ENCODE data around the gene KLHL17.
"Not testable (repeated sequence)": the region's sequence is repeated elsewhere in the genome, so short reads cannot be mapped to it uniquely, and the experiment has no call there.

KLHL17 gene

DNA sequence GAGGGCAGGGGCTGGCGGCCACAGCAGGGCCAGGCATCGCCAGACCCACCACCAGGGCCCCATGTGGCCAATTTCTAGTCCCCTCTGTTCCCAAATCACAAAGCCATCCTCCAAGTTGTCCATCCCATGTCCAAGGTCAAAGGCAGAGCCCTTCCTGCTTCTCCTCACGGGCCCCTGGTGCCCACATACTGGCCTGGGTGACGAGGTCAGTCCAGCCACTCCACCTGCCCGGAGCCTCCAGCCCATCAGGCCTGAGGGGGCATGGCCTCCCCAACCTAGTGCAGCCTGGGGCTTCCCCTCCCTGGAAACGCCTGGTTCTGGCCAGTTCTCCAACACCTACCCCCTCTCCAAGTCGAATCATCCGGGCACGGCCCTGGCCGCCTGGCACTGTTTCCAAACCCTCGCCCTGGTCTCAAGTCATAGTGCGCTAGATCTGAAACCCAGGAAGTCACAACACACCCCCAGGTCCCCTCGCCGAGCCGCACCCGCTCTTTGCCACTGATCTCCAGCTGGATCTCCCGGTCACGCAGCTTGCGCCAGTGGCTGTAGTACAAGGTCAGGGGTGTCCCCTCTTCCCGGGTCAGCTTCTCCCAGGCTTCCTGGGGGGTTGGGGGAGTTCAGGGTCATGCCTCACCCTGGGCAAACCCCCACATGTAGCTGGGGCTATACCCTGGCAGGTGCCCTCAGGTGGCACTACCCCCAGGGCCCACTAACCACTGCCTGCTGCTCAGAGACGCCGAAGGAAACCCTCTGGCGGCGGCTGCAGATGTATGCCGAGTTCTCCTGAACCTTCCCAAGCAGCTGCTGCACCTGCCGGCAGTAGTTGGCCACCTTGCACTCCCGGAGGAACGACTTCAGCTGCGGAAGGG is 14.5 kb upstream of the KLHL17 start:
- WGBS (ENCODE audit: insufficient coverage), result 97% methylated on average over 28 of the region's 29 CpGs
- POLR2A ChIA-PET, result no interaction called here
- peaks cover 7 to 66% (median 44%) of the 10 kb centered on the region in 4 experiments for H3K36me3 ChIP-seq (ENCODE audit: control insufficient read depth in 4 of 4, insufficient read depth in 4 of 4, low read length in 3 of 4)
- H3K9me3 ChIP-seq (ENCODE audit: control extremely low read depth in 1 of 5, control insufficient read depth in 4 of 5, insufficient read depth in 2 of 5, low read depth in 1 of 5, low read length in 4 of 5), result peaks cover 0 to 1% (median 0%) of the 10 kb centered on the region in 5 experiments
- H3K27me3 ChIP-seq (replicated peaks in 2 of 5; ENCODE audit: control insufficient read depth in 4 of 5, insufficient read depth in 5 of 5, low read length in 4 of 5), result peaks cover 0 to 36% (median 6%) of the 10 kb centered on the region in 5 experiments
- peaks cover 0 to 24% (median 19%) of the 10 kb centered on the region in 4 experiments for H3K4me1 ChIP-seq (ENCODE audit: control extremely low read depth in 1 of 4, control insufficient read depth in 4 of 4, insufficient read depth in 4 of 4, low read length in 3 of 4)
- H3K4me3 ChIP-seq (ENCODE audit: control insufficient read depth in 1 of 7, extremely low read depth in 1 of 7, insufficient read depth in 4 of 7, low read depth in 2 of 7, low read length in 6 of 7), result no peak overlapping the region
- CTCF ChIA-PET, result interaction anchor here (1.0 to 1.4 kb wide), 3 partner anchors 8 to 16 kb away, joined by 4 to 5 read pairs (median 4); no protein-coding TSS in a partner anchor
- DNase-seq, result no peak
- no peak overlapping the region for H3K27ac ChIP-seq (ENCODE audit: insufficient read depth in 1 of 2, low read depth in 1 of 2, low read length in 2 of 2, poor library complexity in 1 of 2, severe bottlenecking in 2 of 2)

DNA sequence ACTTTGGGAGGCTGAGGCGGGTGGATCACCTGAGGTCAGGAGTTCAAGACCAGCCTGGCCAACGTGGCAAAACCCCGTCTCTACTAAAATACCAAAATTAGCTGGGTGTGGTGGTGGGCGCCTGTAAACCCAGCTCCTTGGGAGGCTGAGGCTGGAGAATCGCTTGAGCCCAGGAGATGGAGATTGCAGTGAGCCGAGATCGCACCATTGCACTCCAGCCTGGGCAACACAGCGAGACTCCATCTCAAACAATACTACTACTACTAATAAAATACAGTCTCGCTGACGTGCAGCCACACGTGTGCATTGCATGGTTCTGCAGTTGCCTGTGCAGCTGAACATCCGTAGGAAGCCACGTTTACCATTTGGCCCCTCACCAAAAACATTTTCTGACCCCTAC is 13.6 kb upstream of the KLHL17 start:
- Histone ChIP-seq H3K27me3 (replicated peaks in 2 of 5; ENCODE audit: control insufficient read depth in 4 of 5, insufficient read depth in 5 of 5, low read length in 4 of 5) (peaks cover 0 to 27% (median 5%) of the 10 kb centered on the region in 5 experiments), H3K4me1 (ENCODE audit: control extremely low read depth in 1 of 4, control insufficient read depth in 4 of 4, insufficient read depth in 4 of 4, low read length in 3 of 4) (peaks cover 0 to 15% (median 10%) of the 10 kb centered on the region in 4 experiments), H3K36me3 (ENCODE audit: control insufficient read depth in 4 of 4, insufficient read depth in 4 of 4, low read length in 3 of 4) (peaks cover 7 to 74% (median 51%) of the 10 kb centered on the region in 4 experiments)
- H3K27ac ChIP-seq (ENCODE audit: insufficient read depth in 1 of 2, low read depth in 1 of 2, low read length in 2 of 2, poor library complexity in 1 of 2, severe bottlenecking in 2 of 2); POLR2A ChIA-PET; H3K9me3 ChIP-seq (ENCODE audit: control extremely low read depth in 1 of 5, control insufficient read depth in 4 of 5, insufficient read depth in 2 of 5, low read depth in 1 of 5, low read length in 4 of 5); DNase-seq; H3K4me3 ChIP-seq (ENCODE audit: control insufficient read depth in 1 of 7, extremely low read depth in 1 of 7, insufficient read depth in 4 of 7, low read depth in 2 of 7, low read length in 6 of 7): not testable (repeated sequence)
- CTCF ChIA-PET, result interaction anchor here (1.0 to 1.4 kb wide), 2 partner anchors 9 to 10 kb away, joined by 4 to 5 read pairs; no protein-coding TSS in a partner anchor
- WGBS (ENCODE audit: insufficient coverage), result 98% methylated on average over 11 of the region's 13 CpGs

DNA sequence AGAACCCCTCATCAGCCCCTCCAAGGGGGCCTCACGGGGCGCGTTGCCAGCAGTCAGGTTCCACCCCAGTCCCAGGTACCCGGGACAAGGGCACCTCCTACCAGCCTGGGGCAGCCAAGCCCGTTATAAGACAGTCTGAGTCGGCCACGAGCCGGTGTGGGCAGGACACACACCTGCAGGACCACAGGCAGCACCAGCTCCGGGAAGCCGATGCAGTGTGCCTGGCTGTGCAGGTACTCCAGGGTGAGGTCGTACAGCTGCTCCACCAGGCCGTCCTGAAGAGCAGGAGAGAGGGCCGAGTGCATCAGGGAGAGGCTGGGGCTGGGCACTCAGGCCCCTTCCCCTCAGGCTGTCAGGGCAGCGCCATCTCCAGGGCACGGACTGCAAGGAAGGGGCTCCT is 12.4 kb upstream of the KLHL17 start:
- CTCF ChIA-PET, result no interaction called here
- peaks cover 7 to 84% (median 61%) of the 10 kb centered on the region in 4 experiments for H3K36me3 ChIP-seq (ENCODE audit: control insufficient read depth in 4 of 4, insufficient read depth in 4 of 4, low read length in 3 of 4)
- peaks cover 0 to 5% (median 1%) of the 10 kb centered on the region in 4 experiments for H3K4me1 ChIP-seq (ENCODE audit: control extremely low read depth in 1 of 4, control insufficient read depth in 4 of 4, insufficient read depth in 4 of 4, low read length in 3 of 4)

DNA sequence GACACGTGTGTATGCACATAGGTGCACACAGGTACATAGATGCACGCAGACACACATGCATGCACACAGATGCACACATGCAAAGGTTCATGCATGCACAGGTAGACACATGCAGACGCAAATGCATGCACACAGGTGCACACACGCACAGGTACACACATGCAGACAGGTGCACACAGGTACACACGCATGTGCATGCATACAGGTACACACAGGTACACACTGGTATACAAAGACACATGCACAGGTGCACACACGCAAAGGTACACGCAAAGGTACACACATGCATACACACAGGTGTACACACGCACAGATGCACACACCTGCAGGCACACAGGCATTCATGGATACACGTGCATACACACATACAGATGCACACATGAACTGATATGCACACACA is 10.1 kb upstream of the KLHL17 start:
- POLR2A ChIA-PET, result no interaction called here
- CTCF ChIA-PET, result no interaction called here
- Histone ChIP-seq H3K9me3 (ENCODE audit: control extremely low read depth in 1 of 5, control insufficient read depth in 4 of 5, insufficient read depth in 2 of 5, low read depth in 1 of 5, low read length in 4 of 5) (peaks cover 0 to 1% (median 0%) of the 10 kb centered on the region in 5 experiments), H3K36me3 (ENCODE audit: control insufficient read depth in 4 of 4, insufficient read depth in 4 of 4, low read length in 3 of 4) (peaks cover 10 to 97% (median 76%) of the 10 kb centered on the region in 4 experiments), H3K27me3 (replicated peaks in 2 of 5; ENCODE audit: control insufficient read depth in 4 of 5, insufficient read depth in 5 of 5, low read length in 4 of 5) (no peaks in the 10 kb centered on the region), H3K4me3 (ENCODE audit: control insufficient read depth in 1 of 7, extremely low read depth in 1 of 7, insufficient read depth in 4 of 7, low read depth in 2 of 7, low read length in 6 of 7) (no peak overlapping the region), H3K27ac (ENCODE audit: insufficient read depth in 1 of 2, low read depth in 1 of 2, low read length in 2 of 2, poor library complexity in 1 of 2, severe bottlenecking in 2 of 2) (no peak overlapping the region), H3K4me1 (ENCODE audit: control extremely low read depth in 1 of 4, control insufficient read depth in 4 of 4, insufficient read depth in 4 of 4, low read length in 3 of 4) (peaks cover 0 to 4% (median 0%) of the 10 kb centered on the region in 4 experiments)
- DNase-seq, result no peak
- 94% methylated on average over 9 of the region's 9 CpGs for WGBS (ENCODE audit: insufficient coverage)

More for the DNA sequence above, 12.4 kb upstream of the KLHL17 start:
- 98% methylated on average over 15 of the region's 15 CpGs for WGBS (ENCODE audit: insufficient coverage)
- Histone ChIP-seq H3K9me3 (ENCODE audit: control extremely low read depth in 1 of 5, control insufficient read depth in 4 of 5, insufficient read depth in 2 of 5, low read depth in 1 of 5, low read length in 4 of 5) (peaks cover 0 to 1% (median 0%) of the 10 kb centered on the region in 5 experiments), H3K27me3 (replicated peaks in 2 of 5; ENCODE audit: control insufficient read depth in 4 of 5, insufficient read depth in 5 of 5, low read length in 4 of 5) (peaks cover 0 to 15% (median under 1%) of the 10 kb centered on the region in 5 experiments), H3K4me3 (ENCODE audit: control insufficient read depth in 1 of 7, extremely low read depth in 1 of 7, insufficient read depth in 4 of 7, low read depth in 2 of 7, low read length in 6 of 7) (no peak overlapping the region), H3K27ac (ENCODE audit: insufficient read depth in 1 of 2, low read depth in 1 of 2, low read length in 2 of 2, poor library complexity in 1 of 2, severe bottlenecking in 2 of 2) (no peak overlapping the region)
- POLR2A ChIA-PET, result no interaction called here
- DNase-seq, result no peak

DNA sequence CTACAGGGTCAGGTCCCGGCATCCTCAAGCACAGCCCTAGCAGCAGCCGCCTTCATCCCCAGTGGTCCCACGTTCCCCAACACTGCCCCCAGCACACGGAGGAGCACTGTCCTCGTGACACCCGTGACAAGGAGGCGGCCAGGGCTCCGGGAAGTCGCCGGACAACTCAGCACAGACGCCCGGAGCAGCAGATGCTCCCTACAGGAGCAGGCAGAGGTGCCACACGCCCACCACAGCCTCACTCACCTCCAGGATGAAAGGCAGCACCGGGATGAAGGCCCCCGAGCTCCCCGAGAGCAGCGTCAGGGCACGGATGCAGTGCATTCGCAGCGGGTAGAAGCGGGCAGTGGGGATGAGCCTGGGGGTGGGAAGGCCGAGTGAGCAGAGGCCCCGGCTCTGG is 9.5 kb upstream of the KLHL17 start:
- ChIA-PET POLR2A (no interaction called here), CTCF (interaction anchor here (1.1 to 1.4 kb wide), 2 partner anchors 10 to 20 kb away, joined by 3 read pairs; no protein-coding TSS in a partner anchor)
- no peak overlapping the region for H3K4me3 ChIP-seq (ENCODE audit: control insufficient read depth in 1 of 7, extremely low read depth in 1 of 7, insufficient read depth in 4 of 7, low read depth in 2 of 7, low read length in 6 of 7)
- peaks cover 0 to 1% (median 0%) of the 10 kb centered on the region in 5 experiments for H3K9me3 ChIP-seq (ENCODE audit: control extremely low read depth in 1 of 5, control insufficient read depth in 4 of 5, insufficient read depth in 2 of 5, low read depth in 1 of 5, low read length in 4 of 5)
- peaks cover 0 to 10% (median 0%) of the 10 kb centered on the region in 4 experiments for H3K4me1 ChIP-seq (ENCODE audit: control extremely low read depth in 1 of 4, control insufficient read depth in 4 of 4, insufficient read depth in 4 of 4, low read length in 3 of 4)
- peaks cover 10 to 97% (median 75%) of the 10 kb centered on the region in 4 experiments for H3K36me3 ChIP-seq (ENCODE audit: control insufficient read depth in 4 of 4, insufficient read depth in 4 of 4, low read length in 3 of 4)
- H3K27ac ChIP-seq (ENCODE audit: insufficient read depth in 1 of 2, low read depth in 1 of 2, low read length in 2 of 2, poor library complexity in 1 of 2, severe bottlenecking in 2 of 2), result no peak overlapping the region
- WGBS (ENCODE audit: insufficient coverage), result 96% methylated on average over 16 of the region's 23 CpGs
- no peak for DNase-seq
- no peaks in the 10 kb centered on the region for H3K27me3 ChIP-seq (replicated peaks in 2 of 5; ENCODE audit: control insufficient read depth in 4 of 5, insufficient read depth in 5 of 5, low read length in 4 of 5)

DNA sequence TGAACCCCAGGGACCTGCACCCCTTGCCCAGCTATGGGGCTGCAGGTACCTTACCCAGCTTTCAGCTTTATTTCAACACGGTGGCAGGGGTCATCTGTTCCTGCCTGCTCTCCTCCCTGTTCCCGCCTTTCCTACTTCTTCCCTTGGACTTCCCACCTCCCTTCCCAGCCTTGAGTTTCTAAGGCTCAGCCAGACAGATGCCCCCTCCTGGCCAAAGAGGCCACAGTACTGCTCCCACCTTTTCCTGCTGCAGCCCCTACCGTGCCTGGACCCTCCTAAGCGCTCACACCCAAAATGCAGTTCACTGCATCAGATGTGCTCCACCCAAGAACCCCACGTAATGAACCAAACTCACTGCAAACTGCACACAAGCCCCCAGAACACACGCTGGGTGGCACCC is 9.0 kb upstream of the KLHL17 start:
- ChIA-PET POLR2A (no interaction called here), CTCF (interaction anchor here (0.7 to 1.4 kb wide), 5 partner anchors 10 to 48 kb away, joined by 3 read pairs; no protein-coding TSS in a partner anchor)
- Histone ChIP-seq H3K4me3 (ENCODE audit: control insufficient read depth in 1 of 7, extremely low read depth in 1 of 7, insufficient read depth in 4 of 7, low read depth in 2 of 7, low read length in 6 of 7) (no peak overlapping the region), H3K36me3 (ENCODE audit: control insufficient read depth in 4 of 4, insufficient read depth in 4 of 4, low read length in 3 of 4) (peaks cover 10 to 97% (median 75%) of the 10 kb centered on the region in 4 experiments), H3K27ac (ENCODE audit: insufficient read depth in 1 of 2, low read depth in 1 of 2, low read length in 2 of 2, poor library complexity in 1 of 2, severe bottlenecking in 2 of 2) (no peak overlapping the region), H3K4me1 (ENCODE audit: control extremely low read depth in 1 of 4, control insufficient read depth in 4 of 4, insufficient read depth in 4 of 4, low read length in 3 of 4) (peaks cover 0 to 15% (median 0%) of the 10 kb centered on the region in 4 experiments), H3K9me3 (ENCODE audit: control extremely low read depth in 1 of 5, control insufficient read depth in 4 of 5, insufficient read depth in 2 of 5, low read depth in 1 of 5, low read length in 4 of 5) (peaks cover 0 to 1% (median 0%) of the 10 kb centered on the region in 5 experiments), H3K27me3 (replicated peaks in 2 of 5; ENCODE audit: control insufficient read depth in 4 of 5, insufficient read depth in 5 of 5, low read length in 4 of 5) (no peaks in the 10 kb centered on the region)
- DNase-seq, result no peak
- WGBS (ENCODE audit: insufficient coverage), result 86% methylated on average over 5 of the region's 6 CpGs

GRCh38 chr1:952201-952600 is 8.2 kb upstream of the KLHL17 start:
- WGBS (ENCODE audit: insufficient coverage), result 96% methylated on average over 15 of the region's 15 CpGs
- ChIA-PET CTCF (interaction anchor here (0.7 to 1.4 kb wide), 6 partner anchors 11 to 49 kb away, joined by 3 read pairs; no protein-coding TSS in a partner anchor), POLR2A (no interaction called here)
- H3K27ac ChIP-seq (ENCODE audit: insufficient read depth in 1 of 2, low read depth in 1 of 2, low read length in 2 of 2, poor library complexity in 1 of 2, severe bottlenecking in 2 of 2), result no peak overlapping the region
- H3K9me3 ChIP-seq (ENCODE audit: control extremely low read depth in 1 of 5, control insufficient read depth in 4 of 5, insufficient read depth in 2 of 5, low read depth in 1 of 5, low read length in 4 of 5), result peaks cover 0 to 1% (median 0%) of the 10 kb centered on the region in 5 experiments
- DNase-seq, result no peak
- H3K36me3 ChIP-seq (ENCODE audit: control insufficient read depth in 4 of 4, insufficient read depth in 4 of 4, low read length in 3 of 4), result peaks cover 10 to 97% (median 74%) of the 10 kb centered on the region in 4 experiments
- peaks cover 0 to 23% (median 0%) of the 10 kb centered on the region in 4 experiments for H3K4me1 ChIP-seq (ENCODE audit: control extremely low read depth in 1 of 4, control insufficient read depth in 4 of 4, insufficient read depth in 4 of 4, low read length in 3 of 4)
- no peaks in the 10 kb centered on the region for H3K27me3 ChIP-seq (replicated peaks in 2 of 5; ENCODE audit: control insufficient read depth in 4 of 5, insufficient read depth in 5 of 5, low read length in 4 of 5)
- H3K4me3 ChIP-seq (ENCODE audit: control insufficient read depth in 1 of 7, extremely low read depth in 1 of 7, insufficient read depth in 4 of 7, low read depth in 2 of 7, low read length in 6 of 7), result no peak overlapping the region

Measured in common myeloid progenitor, CD34-positive (primary cell).